Amygdala (tissue), 56 donors: ENCODE results near the gene LIPC.

Experiments
- DNase-seq, 56 donors: peaks; one replicate each; lab custom pipeline; 2025; lab: John Stamatoyannopoulos, UW

LIPC gene

DNA sequence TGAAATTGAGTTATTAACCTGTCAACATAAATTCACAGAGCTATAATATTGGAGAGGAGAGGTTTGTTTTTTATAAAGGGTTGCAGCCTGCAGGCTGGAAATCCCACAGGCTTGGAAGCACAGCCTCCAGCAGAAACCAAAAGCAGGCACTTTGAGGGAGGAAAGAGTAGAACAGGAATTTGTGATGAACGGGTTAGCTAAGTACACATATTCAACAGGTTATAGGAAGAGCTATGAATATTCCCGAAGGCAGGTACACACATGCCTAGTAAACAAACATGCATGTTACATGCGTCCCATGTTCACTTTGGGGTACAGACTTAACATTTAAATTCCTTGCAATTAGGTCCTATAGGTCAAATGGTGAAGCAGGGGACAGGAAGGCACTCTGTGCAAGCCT is 25.9 kb upstream of the LIPC start:
- no peak for DNase-seq

DNA sequence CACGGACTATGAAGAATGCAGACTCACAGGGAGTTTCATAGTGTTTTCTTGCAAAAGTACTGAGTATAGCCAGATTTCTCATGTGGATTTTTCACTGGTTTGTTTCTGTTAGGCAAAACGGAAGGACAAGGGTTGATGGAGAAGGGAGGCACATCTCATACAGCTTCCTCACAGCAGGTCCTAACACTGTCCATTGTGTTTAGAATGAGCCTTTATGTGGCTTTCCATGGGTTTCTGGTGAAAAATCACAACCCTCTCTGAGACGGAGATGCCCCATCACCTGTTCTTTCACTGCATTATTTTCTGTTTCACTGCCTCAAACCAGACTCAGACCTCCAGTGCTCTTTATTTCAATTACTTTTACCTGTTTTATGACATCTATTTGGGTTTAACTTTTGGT is 25.0 kb upstream of the LIPC start:
- no peak for DNase-seq

DNA sequence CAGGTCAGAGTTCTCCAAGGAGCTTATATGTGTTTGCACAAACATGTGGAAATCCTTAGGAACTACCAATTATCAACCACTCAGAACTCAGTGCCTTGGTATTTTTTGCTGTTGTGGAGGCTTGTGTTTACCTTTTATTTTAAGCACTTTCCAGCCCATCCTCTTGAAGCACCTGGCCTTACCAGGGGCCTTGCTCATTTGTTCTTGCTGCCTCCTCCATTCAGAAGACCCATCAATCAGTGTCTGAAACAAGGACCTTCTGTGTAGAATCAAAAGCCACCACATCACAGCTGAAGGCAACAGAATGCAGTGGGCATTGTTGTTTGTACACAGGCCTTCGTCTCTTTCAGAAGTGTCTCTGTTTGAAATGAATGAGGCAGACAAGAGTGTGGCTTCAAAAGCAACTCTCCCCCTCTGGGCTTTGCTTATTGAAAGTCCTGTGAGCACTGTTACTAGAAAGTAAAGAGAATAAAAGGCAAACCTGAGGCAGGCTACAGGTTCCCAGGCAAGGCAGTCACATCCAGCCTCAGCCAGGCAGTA is 24.5 kb upstream of the LIPC start:
- DNase-seq = peak in 44 of 56 donors; percentile 1 to 88 (median 44)

DNA sequence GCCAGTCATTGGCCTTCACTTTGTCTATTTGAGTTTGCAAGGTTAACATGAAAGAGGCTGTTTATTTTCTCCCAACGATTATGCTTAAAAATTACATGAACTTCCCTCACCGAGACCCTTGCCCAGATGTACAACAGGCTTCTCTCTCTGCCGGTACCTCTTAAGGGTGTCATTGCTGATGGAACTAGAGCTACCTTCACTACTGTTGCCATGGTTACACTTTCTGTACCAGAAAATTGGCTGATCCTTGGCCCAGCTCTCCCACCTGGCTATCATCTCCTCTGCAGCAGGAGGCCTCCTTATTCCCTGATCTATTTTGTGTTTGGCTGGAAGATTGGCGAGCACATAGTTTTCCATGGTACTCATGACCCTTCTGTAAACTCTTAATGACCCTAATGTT is 24.0 kb upstream of the LIPC start:
- no peak for DNase-seq

DNA sequence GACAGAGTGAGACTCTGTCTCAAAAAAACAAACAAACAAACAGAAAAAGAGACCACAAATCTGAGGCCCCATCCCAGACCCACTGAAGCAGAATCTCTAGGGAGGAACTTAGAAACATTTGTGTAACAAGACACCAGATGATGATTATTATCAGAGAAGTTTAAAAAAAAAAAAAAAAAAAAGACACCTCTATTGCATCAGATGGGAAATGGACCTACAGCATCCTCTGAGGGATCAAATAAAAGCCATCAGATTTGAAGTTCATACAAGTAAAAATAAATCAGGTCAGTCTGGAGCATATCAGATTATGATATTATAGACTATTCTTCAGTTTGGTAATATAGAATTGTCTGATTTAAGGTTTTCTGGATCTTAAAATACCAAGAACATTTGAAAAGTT is 21.9 kb upstream of the LIPC start:
- no peak for DNase-seq

DNA sequence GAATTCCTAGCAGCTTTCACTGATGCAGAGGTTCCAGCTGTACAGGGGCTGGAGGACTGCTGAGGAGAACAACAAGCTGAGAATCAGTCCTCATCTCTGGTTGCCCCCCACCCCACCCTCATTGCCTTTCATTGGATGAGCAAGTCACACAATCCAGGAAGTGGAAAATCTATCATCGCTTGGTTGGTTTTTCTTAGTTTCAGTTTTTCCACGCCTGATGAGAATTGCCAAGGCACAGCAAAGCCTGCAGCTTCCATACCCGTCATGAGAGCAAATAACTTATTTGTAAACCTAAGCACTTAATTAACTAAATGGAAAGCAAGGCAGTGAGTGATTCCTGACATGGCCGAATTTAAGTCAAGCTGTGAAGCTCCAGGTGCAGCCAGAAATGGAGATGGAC is 21.4 kb upstream of the LIPC start:
- peak in 5 of 56 donors; percentile 3 to 30 (median 8) for DNase-seq

DNA sequence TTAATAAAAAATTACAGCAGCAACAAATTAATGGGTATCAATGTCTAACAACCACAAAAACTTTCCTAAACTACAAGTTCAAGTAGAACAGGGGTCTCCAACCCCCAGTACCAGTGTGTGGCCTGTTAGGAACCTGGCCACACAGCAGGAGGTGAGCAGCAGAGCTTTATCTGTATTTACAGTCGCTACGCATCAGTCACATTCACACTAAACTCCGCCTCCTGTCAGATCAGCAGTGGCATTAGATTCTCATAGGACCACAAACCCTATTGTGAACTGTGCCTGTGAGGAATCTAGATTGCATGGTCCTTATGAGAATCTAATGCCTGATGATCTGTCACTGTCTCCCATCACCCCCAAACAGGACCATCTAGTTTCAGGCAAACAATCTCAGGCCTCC is 18.5 kb upstream of the LIPC start:
- no peak for DNase-seq

DNA sequence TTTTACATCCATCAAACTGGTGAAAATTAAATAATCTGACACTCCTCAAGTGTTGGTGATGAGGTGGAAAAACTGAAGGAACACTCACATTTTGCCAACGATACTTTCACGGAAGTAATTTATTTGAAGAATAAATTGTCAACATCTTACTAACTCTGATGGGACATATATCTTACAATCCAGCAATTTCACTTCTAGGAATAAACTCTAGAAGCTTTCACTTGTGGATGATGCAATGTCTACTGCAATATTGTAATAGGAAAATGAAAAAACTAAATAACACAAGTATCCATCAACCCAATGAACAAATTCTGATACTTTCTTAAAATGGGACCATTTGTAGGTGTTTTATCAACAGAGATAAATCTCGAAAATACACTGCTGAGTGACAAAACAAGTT is 16.2 kb upstream of the LIPC start:
- no peak for DNase-seq

DNA sequence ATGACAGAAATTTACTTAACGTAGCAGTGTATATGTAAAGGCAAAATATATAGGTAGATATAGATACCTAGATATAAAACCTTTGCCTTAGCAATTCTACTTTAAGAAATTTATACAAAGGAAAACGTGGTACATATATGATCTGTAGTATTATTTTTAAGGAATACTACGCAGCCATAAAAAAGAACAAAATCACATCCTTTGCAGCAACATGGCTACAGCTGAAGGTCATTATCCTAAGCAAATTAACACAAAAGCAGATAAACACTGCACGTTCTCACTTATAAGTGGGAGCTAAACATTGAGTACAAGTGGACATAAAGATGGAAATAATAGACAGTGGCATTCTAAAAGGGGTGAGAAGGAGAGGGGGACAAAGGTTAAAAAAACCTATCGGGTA is 14.8 kb upstream of the LIPC start:
- DNase-seq = no peak

DNA sequence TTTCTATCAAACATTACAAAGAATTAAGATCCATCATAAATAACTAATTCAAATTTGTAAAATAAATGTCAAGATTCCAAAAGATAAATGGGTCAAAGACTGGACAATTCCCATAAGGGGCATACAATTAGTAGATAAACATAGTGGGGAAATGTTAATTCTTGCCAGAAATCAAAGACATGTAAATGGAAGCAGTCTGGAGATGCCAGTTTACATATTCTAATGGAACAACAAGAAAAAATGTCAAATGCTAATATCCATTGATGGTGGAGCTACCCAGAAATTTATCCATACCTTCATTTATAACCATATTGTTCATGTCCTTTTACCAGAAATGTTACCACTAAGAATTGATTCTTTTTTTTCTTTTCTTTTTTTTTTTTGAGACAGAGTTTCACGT is 13.7 kb upstream of the LIPC start:
- DNase-seq = no peak

DNA sequence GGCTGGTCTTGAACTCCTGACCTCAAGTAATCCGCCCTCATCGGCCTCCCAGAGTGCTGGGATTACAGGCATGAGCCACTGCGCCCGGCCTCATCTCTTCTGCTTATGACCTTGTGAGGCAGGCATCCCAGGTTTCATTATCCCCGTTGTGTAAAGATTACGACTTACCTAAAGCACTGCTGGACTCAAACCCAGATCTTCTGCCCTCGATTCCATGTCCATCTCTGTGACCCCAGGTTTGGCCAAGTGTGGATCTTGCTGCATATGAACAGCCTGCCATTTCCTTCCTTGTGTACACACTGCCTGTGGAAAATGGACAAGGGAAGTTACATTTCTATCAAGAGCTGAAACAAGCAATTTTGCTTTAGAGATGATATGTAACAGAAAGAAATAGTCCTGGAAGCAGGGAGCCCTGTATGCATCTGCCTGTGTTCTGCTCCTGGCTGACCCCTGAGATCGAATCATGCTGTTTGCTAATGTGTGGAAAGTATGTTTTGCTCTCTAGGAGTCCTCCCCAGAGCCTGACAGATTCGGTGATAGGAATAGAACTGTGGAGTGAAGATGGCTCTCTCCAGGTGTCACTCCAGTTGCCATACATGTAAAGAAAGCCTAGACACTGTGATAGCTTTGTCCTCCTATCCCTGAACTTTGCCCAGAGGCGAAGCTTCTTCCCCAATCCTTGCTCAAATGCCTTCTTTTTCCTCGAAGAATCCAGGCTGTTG is 11.8 kb upstream of the LIPC start:
- DNase-seq = no peak

DNA sequence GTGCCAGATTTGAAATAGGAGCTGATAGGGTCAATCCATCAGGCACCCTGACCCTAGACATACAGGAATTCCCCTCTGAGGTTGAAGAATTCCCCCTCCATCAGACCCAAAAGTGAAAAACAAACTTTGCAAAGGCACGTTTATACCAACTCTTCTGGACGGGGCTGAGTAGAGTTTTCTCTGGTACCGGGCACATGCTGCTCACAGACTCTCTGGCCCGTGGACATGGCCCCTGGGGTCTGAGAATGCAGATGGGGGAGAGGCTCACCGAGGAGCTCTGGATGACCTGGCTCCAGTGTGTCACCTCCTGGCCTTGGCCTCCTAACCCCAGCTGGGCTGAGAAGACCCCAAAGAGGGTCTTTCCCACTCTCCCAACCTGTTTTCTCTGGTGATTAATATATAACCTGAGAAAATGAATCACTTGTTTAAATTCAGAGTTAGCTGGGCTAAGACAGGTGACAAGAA is 11.2 kb upstream of the LIPC start:
- no peak for DNase-seq

DNA sequence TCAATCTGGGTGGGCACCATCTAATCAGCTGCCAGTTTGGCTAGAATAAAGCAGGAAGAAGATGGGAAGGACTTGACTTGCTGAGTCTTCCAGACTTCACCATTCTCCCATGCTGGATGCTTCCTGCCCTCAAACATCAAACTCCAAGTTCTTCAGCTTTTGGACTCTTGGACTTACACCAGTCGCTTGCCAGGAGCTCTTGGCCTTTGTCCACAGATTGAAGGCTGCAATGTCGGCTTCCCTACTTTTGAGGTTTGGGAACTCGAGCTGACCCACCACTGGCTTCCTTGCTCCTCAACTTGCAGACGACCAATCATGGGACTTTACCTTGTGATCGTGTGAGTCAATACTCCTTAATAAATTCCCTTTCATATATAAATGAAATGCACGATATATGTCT is 8.6 kb upstream of the LIPC start:
- no peak for DNase-seq

DNA sequence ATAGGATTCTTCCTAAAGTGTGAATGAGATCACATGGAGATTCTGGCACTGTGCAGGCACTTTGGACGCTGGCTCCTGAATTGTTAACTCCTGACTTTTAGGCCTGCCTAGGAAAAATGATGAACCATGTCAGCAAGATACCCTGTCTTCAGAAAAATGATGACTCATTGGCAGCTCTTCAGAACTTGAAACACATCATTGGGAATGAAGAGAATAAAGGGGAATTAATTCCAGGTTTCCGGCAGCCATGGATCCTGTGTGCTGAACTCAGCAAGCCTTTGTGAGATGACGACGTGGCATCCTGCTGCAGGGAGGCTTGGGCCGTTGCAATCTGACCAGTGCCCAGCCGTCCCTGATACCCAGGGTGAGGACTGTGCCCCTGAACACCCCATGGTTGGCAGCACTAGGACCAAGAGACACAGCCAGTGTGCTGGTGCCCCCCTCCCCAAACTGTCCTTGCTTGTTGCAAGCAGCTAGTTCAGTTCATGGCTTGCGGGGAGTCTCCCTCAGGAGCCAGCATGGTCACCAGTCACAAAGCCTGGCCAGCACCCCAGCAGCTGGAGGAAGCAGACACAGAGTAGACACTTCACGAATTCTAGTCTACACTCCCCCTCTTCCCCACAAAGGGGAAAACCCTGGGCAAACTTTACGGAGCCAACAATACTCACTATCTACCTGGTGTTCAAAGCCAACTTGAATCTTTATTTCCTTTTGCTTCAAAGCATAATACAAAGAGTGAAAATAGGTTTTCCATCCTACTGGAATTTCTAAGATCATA is 7.8 kb upstream of the LIPC start:
- DNase-seq = no peak

DNA sequence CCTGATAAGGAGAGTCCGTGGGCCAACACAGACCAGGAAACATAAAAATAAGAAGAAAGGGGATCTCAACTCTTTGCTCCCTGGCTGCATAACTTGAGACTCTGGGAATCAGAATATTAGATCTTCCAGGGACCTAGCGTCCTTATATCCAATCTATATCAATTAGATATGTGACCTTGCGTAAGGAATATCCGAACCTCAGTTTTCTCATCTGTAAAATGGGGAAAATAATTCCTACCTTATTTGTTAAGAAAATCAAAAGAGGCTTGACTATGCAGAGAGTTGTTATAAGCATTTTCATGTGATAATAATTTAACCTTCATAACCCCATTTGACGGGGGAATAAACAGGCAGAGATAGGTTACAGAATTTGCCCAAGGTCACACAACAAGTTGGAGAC is 7.1 kb upstream of the LIPC start:
- no peak for DNase-seq

DNA sequence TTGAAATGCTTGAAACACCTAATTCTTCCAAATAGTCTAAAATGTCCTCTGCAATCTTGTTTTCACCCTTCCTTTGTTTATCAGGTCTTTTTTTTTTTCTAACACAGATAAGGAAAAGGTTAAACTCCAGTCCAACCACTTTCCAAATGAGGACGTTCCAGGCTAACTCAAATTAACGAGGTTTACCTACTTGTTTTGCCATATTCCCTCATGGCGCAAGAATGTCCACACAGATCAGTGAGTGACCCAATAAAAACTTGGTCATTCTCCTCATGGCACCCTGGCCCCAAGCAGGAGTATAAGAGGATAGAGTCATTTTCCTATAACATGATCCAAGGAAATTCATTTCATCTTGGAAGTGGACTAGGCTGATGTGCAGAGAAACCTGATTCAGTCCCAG is 6.6 kb upstream of the LIPC start:
- no peak for DNase-seq

DNA sequence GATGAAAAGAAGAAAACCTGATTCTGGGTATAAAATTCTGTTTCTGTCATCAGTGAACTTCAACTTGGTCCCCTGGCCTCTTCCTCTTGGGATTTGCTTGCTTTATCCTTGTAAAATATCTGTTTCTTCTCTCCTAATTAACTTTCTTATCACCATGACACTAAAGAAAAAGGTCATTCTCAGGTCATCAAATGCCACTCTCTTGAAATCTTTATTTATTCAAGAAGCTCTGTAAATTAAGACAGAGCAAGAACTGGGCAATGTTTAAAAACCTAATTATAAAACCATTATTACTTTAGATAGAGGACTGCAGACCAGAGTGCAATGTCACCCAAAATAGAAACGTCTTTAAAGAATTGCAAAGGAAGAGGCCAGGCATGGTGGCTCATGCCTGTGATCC is 6.0 kb upstream of the LIPC start:
- no peak for DNase-seq

DNA sequence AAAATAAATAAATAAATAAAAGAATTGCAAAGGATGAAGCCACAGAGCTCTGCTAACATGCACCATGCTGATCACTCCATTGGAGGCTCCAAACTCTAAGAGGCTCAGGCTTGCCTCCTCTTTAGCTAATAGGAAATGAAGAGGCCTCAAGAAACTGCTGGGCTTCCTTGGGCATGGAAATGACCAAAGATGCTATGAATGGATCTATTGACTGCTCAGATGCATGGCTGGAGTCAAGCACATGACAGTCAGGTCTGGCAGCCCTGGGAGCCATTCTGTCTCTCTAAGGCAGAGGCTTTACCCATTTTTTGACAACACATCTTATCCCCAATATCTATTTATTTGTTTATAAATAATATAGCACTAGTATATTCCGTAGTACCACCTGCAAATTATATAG is 5.3 kb upstream of the LIPC start:
- DNase-seq = no peak

DNA sequence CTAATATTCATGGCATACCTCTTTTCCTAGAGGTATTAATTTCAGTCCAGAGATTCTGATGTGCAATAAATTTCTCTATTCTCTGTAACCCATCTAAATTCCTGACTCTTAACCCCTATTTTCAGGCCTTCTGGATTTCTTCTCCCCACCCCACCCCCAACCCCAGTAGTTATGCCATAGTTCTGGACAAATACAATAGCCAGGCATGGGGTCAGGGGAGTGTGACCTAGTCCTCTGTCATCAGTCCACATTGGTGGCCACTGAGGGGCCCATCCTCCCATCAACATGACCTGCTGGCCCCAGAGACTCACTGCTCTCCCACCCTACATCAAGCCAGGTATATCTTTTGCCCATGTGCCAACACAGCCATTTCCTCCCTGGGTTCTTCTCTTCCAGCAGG is 3.8 kb upstream of the LIPC start:
- DNase-seq = no peak

DNA sequence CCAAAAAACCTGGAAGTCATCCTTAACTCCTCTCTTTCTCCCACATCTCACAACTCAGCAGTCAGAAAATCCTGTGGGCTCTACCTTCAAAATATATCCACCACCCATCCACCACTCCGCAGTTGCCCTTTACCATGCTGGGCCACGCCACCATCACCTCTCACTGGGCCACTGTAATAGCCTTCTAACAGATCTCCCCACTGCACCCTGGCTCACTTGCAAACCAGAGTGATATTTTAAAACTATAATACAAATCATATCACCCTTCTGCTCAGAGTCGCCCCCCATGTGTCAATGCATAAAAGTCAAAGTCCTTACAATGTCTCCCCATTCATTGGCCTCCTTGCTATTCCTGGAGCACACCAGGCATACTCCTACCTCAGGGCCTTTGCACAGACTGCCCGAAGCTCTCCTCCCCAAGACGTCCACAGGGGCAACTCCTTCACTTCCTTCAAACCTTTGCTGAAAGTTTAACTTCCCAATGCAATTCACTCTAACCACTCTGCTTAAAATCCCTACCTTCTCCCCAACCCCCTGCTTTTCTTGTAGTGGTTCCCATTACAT is 1.5 kb upstream of the LIPC start:
- DNase-seq = no peak

DNA sequence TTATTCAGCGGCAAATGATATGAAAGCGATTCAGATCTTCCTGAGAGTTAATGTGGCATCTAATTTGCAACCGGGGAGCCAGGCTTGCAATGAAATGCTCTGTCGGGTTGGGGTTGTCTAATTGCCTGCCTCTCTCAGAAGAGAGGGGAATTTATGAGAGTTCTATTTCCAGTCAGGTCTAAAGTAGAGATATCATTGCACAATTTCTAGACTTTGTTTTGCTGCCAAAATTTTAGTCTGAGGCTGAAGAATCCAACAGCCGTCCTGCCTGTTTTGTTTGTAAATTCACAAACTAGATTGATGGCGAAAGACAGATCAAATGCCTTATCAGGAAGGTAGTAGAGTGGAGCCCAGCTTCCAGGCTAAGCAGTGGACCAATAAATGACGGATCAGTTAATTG is 610 bp downstream of the LIPC start:
- DNase-seq = no peak
